Upper lobe of right lung (tissue), 1 donor: ENCODE data around the gene JMJD7. TPM values are rescaled to one million over a fixed set of nuclear protein-coding genes. Genes with fewer than 3 reads are reported as not detected.
A peak's percentile ranks its signal among the peaks of the same experiment; 100 is the strongest.

Experiments
- ATAC-seq: fragments of 200-7000 bp; cut with Tn5 transposase; one replicate; pipeline ENCODE4 v1.9.1; 2020; ENCODE audit warnings: mild to moderate bottlenecking, moderate library complexity
- DNase-seq: peaks from one replicate; pipeline ENCODE4 v3.0.0-alpha.2; 2020
- H3K27ac ChIP-seq: fragments of 200-600 bp; one replicate; pipeline ENCODE4 v1.8.0; 2022
- H3K27me3 ChIP-seq: fragments of 200-600 bp; one replicate; pipeline ENCODE4 v1.8.0; 2022; ENCODE audit warnings: mild to moderate bottlenecking
- H3K36me3 ChIP-seq: fragments of 200-600 bp; one replicate; pipeline ENCODE4 v1.8.0; 2022
- H3K4me1 ChIP-seq: fragments of 200-600 bp; one replicate; pipeline ENCODE4 v1.8.0; 2022
- H3K4me3 ChIP-seq: fragments of 200-600 bp; one replicate; pipeline ENCODE4 v1.8.0; 2022; ENCODE audit warnings: mild to moderate bottlenecking
- H3K9me3 ChIP-seq: fragments of 200-600 bp; one replicate; pipeline ENCODE4 v1.8.0; 2022
- CTCF ChIP-seq: fragments of 200-600 bp; IDR thresholded peaks from one replicate; pipeline ENCODE4 v1.8.0; 2022; ENCODE audit warnings: antibody characterized with exemption
- intact Hi-C: fragments of 100-400 bp; cut with DNase I; formaldehyde crosslinking; loops from one replicate; pipeline ENCODE4 v1.11.0; 2022
- total RNA-seq: library from RNA; stranded (reverse); fragmentation: NEBNext Ultra II Directional; extraction: Animal tissue kit (Norgen Biotek cat#: 25700); gene quantifications from one replicate; pipeline ENCODE4 v1.2.1, GENCODE V29; 2021
- donor health status: DM: no; HTN: yes; CAD: no; lungs with severe emphysema.

Gene JMJD7
- total RNA-seq, 1 donor from 2014 or later, result 36.7 TPM

GRCh38 chr15:41856716-41857115, 28.8 kb downstream of the JMJD7 start:
- TF ChIP-seq CTCF, result no peak
- DNase-seq (no peak), ATAC-seq (no peak)
- H3K9me3 ChIP-seq, result no peaks in the 10 kb centered on the region
- no peak overlapping the region for H3K4me3 ChIP-seq
- H3K27ac ChIP-seq, result no peak overlapping the region
- H3K27me3 ChIP-seq, result no peaks in the 10 kb centered on the region
- H3K36me3 ChIP-seq, result no peaks in the 10 kb centered on the region
- intact Hi-C loops, result no loop called here
- H3K4me1 ChIP-seq, result no peaks in the 10 kb centered on the region

GRCh38 chr15:41857316-41857715, 29.4 kb downstream of the JMJD7 start:
- DNase-seq, result no peak
- no peak for TF ChIP-seq CTCF
- Histone ChIP-seq H3K27me3 (no peaks in the 10 kb centered on the region), H3K27ac (no peak overlapping the region), H3K36me3 (no peaks in the 10 kb centered on the region), H3K4me3 (no peak overlapping the region), H3K9me3 (no peaks in the 10 kb centered on the region), H3K4me1 (no peaks in the 10 kb centered on the region)
- no peak for ATAC-seq
- intact Hi-C loops, result no loop called here

GRCh38 chr15:41858756-41859155, 30.9 kb downstream of the JMJD7 start:
- H3K9me3 ChIP-seq, result no peaks in the 10 kb centered on the region
- intact Hi-C loops, result no loop called here
- DNase-seq (no peak), ATAC-seq (no peak)
- H3K4me1 ChIP-seq, result no peaks in the 10 kb centered on the region
- no peak overlapping the region for H3K27ac ChIP-seq
- no peak for TF ChIP-seq CTCF
- no peak overlapping the region for H3K4me3 ChIP-seq
- H3K36me3 ChIP-seq, result no peaks in the 10 kb centered on the region
- H3K27me3 ChIP-seq, result no peaks in the 10 kb centered on the region

GRCh38 chr15:41860049-41860828, 32.3 kb downstream of the JMJD7 start:
- Histone ChIP-seq H3K4me3 (no peak overlapping the region), H3K27me3 (no peaks in the 10 kb centered on the region), H3K36me3 (no peaks in the 10 kb centered on the region), H3K9me3 (no peaks in the 10 kb centered on the region), H3K27ac (no peak overlapping the region), H3K4me1 (no peaks in the 10 kb centered on the region)
- intact Hi-C loops, result no loop called here
- DNase-seq (no peak), ATAC-seq (peak; percentile 29)
- peak; percentile 27 for TF ChIP-seq CTCF

GRCh38 chr15:41861736-41862356, 34.0 kb downstream of the JMJD7 start:
- Histone ChIP-seq H3K9me3 (no peaks in the 10 kb centered on the region), H3K4me1 (no peaks in the 10 kb centered on the region), H3K27me3 (no peaks in the 10 kb centered on the region), H3K27ac (no peak overlapping the region), H3K36me3 (no peaks in the 10 kb centered on the region), H3K4me3 (no peak overlapping the region)
- TF ChIP-seq CTCF, result no peak
- no peak for DNase-seq
- intact Hi-C loops, result no loop called here
- no peak for ATAC-seq
